Uterus (tissue), 4 donors: ENCODE measurements around the gene ALX1. TPM values are rescaled to one million over a fixed set of nuclear protein-coding genes. Genes with fewer than 3 reads are reported as not detected.
"Not testable (repeated sequence)": the region's sequence is repeated elsewhere in the genome, so short reads cannot be mapped to it uniquely, and the experiment has no call there.

ENCODE experiments used
- DNase-seq, 2 donors: peaks; one replicate each; pipeline ENCODE4 v3.0.0-alpha.2; 2019 to 2020
- H3K27ac ChIP-seq, 2 donors: fragments of 200-600 bp; sonication (generic); 1 replicate in 1 of 2; 2 replicates in 1 of 2; pipeline ENCODE4 v1.5.1; 2016 to 2018
- H3K27me3 ChIP-seq, 2 donors: fragments of 200-600 bp; sonication (generic); one replicate each; pipeline ENCODE4 v1.5.1; 2018 to 2019; ENCODE audit warnings: control low read depth in 1 of 2
- H3K36me3 ChIP-seq, 2 donors: fragments of 200-600 bp; sonication (generic); one replicate each; pipeline ENCODE4 v1.5.1; 2019; ENCODE audit warnings: control low read depth in 1 of 2
- H3K4me1 ChIP-seq, 2 donors: fragments of 200-600 bp; sonication (generic); one replicate each; pipeline ENCODE4 v1.5.1; 2018 to 2019; ENCODE audit warnings: control low read depth in 1 of 2
- H3K4me3 ChIP-seq, 2 donors: fragments of 200-600 bp; sonication (generic); 1 replicate in 1 of 2; 2 replicates in 1 of 2; pipeline ENCODE4 v1.5.1; 2018 to 2019; ENCODE audit warnings: mild to moderate bottlenecking in 1 of 2
- H3K9me3 ChIP-seq, 2 donors: fragments of 200-600 bp; sonication (generic); one replicate each; pipeline ENCODE4 v1.5.1; 2019; ENCODE audit warnings: control low read depth in 1 of 2
- CTCF ChIP-seq, 4 experiments: fragments of 200-600 bp in 2 of 4; fragments of 450-650 bp in 2 of 4; sonication (generic) in 2 of 4; IDR thresholded peaks; one replicate each; pipeline ENCODE4 v1.5.1; 2016 to 2019; ENCODE audit warnings: antibody characterized with exemption in 4 of 4, mild to moderate bottlenecking in 2 of 4, moderate library complexity in 1 of 4
- POLR2A ChIP-seq, 2 donors: fragments of 450-650 bp; IDR thresholded peaks; one replicate each; pipeline ENCODE4 v1.6.1; 2016; ENCODE audit warnings: antibody characterized with exemption in 2 of 2, mild to moderate bottlenecking in 1 of 2, moderate library complexity in 1 of 2
- intact Hi-C: fragments of 100-400 bp; cut with DNase I; formaldehyde crosslinking; loops from one replicate; pipeline ENCODE4 v1.15.1; 2023; ENCODE audit warnings: low total_unique reads
- total RNA-seq, 4 donors: library from RNA; depleted of rRNA in 3 of 4; stranded (reverse); fragments of >200 nt in 3 of 4; gene quantifications; one replicate each; pipeline versions ENCODE4 v1.1.0 to v1.2.4, GENCODE V29; 2014 to 2023
- donor health status: DM: yes; HTN: yes; CAD: no.

ALX1 gene
- total RNA-seq, 4 donors from 2014 or later: 0.61 to 4.2 TPM; not detected in 2

DNA sequence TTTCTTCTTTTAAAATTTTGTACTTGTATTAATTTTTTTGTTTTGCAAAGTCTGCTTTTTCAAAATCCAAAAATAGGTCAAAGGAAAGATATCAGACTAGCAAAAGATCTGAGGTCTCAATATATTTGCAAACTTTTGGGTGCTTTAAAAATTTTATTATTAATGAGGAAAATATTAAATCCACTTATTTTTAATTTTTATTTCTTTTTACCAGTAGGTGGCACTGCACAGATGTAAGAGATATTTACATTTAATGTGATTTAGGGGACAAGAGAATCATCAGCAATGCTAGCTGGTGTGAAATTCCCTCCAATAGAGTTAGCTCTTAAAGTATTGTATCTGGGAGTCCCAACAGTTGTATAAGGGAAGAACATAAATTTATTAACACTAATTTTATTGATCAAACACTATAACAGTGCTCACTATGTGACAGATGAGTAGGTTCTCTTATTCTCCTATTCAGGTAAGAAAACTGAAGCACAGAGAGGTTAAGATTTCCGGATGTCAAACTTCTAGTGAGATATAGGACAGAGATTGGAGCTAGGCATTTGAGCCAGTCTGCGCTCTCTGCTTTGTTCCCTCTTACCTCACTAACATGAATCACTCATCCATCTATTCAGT lies 30.5 kb downstream of the ALX1 start:
- H3K27me3 ChIP-seq: no peaks in the 10 kb centered on the region
- no peaks in the 10 kb centered on the region for H3K36me3 ChIP-seq
- no peak for DNase-seq
- H3K9me3 ChIP-seq: no peaks in the 10 kb centered on the region
- no peaks in the 10 kb centered on the region for H3K4me1 ChIP-seq
- TF ChIP-seq CTCF (IDR thresholded peaks at IDR 0.05): peak in 1 of 4 experiments; percentile 8
- no peak for TF ChIP-seq POLR2A (IDR thresholded peaks at IDR 0.05)
- no peak overlapping the region for H3K27ac ChIP-seq
- intact Hi-C loops: no loop called here
- H3K4me3 ChIP-seq: no peak overlapping the region

DNA sequence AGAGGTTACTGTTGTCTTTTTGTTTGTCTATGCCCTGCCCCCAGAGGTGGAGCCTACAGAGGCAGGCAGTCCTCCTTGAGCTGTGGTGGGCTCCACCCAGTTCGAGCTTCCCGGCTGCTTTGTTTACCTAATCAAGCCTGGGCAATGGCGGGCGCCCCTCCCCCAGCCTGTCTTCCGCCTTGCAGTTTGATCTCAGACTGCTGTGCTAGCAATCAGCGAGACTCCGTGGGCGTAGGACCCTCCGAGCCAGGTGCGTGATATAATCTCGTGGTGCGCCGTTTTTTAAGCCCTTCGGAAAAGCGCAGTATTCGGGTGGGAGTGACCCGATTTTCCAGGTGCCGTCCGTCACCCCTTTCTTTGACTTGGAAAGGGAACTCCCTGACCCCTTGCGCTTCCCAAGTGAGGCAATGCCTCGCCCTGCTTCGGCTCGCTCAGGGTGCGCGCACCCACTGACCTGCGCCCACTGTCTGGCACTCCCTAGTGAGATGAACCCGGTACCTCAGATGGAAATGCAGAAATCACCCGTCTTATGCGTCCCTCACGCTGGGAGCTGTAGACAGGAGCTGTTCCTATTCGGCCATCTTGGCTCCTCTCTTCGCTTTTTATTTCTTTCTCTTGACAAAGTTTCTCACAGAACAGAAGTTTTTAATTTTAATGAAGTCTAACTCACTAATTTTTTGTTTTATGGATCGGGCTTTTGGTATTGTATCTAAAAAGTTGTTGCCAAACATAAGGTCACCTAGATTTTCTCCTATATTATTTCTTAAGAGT lies 38.0 kb downstream of the ALX1 start:
- H3K36me3 ChIP-seq, H3K9me3 ChIP-seq, H3K4me3 ChIP-seq, H3K27ac ChIP-seq, intact Hi-C loops, DNase-seq, H3K4me1 ChIP-seq, H3K27me3 ChIP-seq: not testable (repeated sequence)

GRCh38 chr12:85322715-85323114 lies 42.7 kb downstream of the ALX1 start:
- intact Hi-C loops: no loop called here
- H3K9me3 ChIP-seq: no peaks in the 10 kb centered on the region
- H3K4me3 ChIP-seq: no peak overlapping the region
- no peaks in the 10 kb centered on the region for H3K4me1 ChIP-seq
- H3K27me3 ChIP-seq: no peaks in the 10 kb centered on the region
- DNase-seq: no peak
- H3K36me3 ChIP-seq: no peaks in the 10 kb centered on the region
- H3K27ac ChIP-seq: no peak overlapping the region
- TF ChIP-seq CTCF (IDR thresholded peaks at IDR 0.05) (no peak), POLR2A (IDR thresholded peaks at IDR 0.05) (no peak)

DNA sequence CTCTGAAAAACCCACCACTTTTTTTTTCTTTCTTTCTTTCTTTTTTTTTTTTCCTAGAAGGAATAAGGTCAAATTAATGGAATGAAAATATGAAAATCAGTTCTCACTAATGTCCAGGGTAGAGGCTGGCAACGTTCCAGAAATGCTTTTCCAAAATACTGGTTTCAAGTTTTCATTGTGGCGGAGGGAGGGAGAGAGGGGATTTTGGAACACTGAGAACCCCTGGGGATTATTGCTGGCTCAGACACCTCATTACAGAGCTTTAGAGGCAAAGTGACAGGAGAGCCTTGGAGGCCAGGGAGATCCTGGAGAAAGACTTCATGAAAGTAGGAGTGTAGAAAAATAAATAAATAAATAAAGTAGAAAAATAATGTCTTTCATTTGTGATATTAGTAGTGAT lies 45.4 kb downstream of the ALX1 start:
- no peak for DNase-seq
- Histone ChIP-seq H3K36me3 (no peaks in the 10 kb centered on the region), H3K9me3 (no peaks in the 10 kb centered on the region), H3K27ac (no peak overlapping the region), H3K4me3 (no peak overlapping the region), H3K4me1 (no peaks in the 10 kb centered on the region), H3K27me3 (no peaks in the 10 kb centered on the region)
- TF ChIP-seq POLR2A (IDR thresholded peaks at IDR 0.05) (no peak), CTCF (IDR thresholded peaks at IDR 0.05) (no peak)
- intact Hi-C loops: no loop called here

- TF ChIP-seq POLR2A (IDR thresholded peaks at IDR 0.05) (no peak), CTCF (IDR thresholded peaks at IDR 0.05) (no peak)
- DNase-seq: no peak
- intact Hi-C loops: no loop called here
- no peak overlapping the region for H3K27ac ChIP-seq
- H3K9me3 ChIP-seq: no peaks in the 10 kb centered on the region
- H3K27me3 ChIP-seq: no peaks in the 10 kb centered on the region
- H3K4me1 ChIP-seq: no peaks in the 10 kb centered on the region
- H3K36me3 ChIP-seq: no peaks in the 10 kb centered on the region
- no peak overlapping the region for H3K4me3 ChIP-seq
Observed at GRCh38 chr12:85329913-85330312, 49.9 kb downstream of the ALX1 start.
